GM18526 (cell line): ENCODE data around the gene LAMA5.
A peak's percentile ranks its signal among the peaks of the same experiment; 100 is the strongest.

Source experiments
- POLR2A ChIP-seq: IDR thresholded peaks from 3 replicates; pipeline ENCODE4 v1.6.1; 2011; ENCODE audit not compliant: insufficient read length; ENCODE audit errors: extremely low read depth

LAMA5 gene

DNA sequence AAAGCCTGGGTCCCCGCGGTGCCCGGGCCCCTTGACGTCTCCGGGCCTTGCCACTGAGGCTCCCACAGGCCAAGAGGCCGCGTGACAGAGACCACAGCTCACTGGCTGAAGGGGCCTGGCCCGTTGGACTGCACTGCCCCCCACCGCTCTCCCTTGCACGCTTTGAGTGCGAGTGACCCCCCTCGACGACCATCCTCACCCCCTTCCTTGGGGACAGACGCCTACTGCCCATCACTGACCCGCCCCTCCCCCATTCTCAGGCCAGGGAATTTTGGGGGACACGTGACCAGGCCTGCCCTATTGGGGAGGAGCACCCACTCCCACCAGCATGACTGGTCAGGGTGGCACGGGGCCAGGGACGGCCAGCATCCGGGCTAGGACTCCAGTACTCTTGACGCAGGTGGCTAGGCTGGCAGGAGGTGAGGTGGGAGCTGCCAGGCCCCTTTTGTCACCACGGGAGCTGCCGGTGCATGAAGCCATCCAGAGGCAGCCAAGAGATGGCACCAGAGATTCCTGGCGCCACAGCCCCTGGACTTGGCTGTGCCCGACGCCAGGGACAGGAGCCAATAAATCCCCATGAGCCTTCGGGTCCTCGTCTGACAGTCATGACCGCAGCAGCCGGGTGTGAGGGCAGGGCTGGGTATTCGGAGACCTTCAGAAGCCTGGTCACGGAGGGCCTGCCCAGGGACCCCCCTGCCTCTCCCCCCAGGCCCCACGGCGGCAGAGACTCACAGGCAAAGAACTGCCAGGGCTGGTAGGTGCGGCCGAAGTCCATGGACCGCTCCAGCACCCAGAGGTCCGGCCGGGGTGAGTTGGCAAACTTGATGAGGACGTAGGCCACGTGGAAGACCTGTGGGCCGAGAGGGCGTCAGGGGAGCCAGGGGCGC, 14.5 kb downstream of the LAMA5 start:
- no peak for TF ChIP-seq POLR2A

DNA sequence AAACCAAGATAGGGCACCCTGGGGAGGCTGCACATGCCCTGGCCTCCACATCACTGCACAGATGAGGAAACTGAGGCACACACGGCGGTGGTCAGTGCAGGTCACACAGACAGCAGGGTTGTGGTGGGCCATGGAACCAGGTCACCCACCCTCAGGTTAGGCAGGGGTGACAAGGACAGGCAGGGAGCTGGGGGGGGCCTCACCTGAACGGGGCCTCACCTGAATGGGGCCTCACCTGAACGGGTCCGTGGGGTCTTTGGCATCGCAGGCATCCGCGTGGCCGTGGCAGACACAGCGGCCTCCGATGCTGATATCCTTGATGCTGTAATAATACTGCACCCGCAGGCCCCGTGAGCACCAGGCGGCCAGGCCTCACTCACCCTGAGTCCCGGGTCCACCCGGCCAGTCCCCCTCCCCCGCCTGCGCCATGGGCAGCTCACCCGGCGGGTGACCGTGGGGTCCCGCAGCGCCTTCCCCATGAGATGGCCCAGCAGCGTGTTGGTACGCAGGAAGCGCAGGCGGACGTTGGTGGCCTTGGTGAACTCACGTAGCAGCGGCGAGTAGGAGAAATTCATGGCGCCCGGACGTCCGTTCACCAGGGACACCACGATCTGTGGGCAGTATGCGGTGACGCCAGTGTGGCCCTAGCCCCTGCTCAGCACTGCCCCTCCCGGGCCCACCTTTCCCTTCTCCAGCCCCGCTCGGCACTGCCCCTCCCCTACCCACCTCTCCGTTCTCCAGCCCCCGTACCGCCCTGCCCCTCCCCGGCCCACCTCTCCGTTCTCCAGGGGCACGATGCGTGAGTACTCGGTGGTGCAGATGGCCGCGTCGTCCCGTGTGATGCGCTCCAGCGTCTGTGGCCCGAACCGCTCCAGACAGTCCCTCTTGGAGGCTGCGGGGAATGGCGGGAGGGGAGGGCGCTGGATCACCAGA, 15.4 kb downstream of the LAMA5 start:
- no peak for TF ChIP-seq POLR2A

DNA sequence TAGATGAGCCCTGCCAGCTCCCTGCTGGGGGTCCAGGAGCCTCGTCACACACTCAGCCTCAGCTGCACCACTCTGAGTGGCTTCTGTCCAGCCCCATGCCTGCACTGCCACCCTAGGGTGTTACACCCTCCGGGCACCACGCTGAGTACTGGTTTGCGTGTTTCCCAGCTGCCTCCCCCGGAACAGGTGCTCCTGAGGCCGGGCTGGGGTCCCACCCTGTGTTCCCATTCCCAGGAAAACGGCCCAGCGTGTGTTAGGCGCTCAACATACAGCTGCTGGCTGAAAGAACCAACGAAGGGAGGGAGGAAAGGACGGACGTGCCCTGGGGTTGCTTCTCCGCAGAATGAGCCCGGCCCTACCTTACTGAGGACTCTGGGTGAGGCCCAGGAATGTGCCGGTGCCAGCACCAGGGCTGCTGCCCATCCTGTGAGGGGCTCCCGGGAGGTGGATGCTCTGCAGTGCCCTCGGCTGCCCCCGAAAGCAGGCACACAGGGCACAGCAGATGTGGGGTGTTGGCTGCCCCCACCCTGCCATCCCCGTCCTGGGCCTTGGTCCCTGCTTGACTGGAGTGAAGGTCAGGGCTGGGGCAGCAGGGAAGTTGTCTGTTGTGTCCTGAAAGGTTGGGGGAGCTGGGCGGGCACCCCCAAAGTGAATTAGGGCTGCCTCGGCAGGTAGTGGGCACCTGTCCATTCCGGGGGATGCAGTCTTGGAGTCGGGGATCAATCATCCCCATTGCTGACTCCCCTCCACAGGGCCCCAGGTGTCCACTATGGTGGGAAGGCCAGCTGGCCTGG, 16.3 kb downstream of the LAMA5 start:
- TF ChIP-seq POLR2A, result no peak

DNA sequence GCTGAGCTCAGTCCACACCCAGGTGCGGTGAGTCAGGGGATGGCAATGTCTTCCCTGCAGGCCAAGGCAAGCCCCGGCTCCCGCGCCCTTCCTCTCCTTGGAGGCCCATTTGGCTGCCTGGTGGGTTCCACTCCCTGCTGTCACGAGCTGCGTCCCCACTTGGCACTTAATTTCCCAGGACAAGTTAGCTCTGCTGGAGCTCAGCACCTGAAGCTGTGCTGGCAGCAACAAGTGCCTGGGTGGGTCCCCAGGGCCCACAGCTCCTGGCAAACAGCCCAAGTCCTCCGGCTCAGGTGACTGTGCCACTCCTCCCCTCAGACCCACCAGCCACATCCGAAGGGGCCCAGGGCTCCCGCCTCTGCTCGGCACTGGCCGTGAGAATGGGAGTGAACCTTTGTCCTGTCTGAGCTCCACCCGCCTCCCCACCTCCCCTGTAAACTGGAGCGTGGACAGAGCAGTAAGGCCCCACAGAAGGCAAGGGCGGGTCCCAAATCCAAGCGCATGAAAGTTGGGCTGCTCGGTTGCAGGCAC, 16.9 kb downstream of the LAMA5 start:
- no peak for TF ChIP-seq POLR2A

DNA sequence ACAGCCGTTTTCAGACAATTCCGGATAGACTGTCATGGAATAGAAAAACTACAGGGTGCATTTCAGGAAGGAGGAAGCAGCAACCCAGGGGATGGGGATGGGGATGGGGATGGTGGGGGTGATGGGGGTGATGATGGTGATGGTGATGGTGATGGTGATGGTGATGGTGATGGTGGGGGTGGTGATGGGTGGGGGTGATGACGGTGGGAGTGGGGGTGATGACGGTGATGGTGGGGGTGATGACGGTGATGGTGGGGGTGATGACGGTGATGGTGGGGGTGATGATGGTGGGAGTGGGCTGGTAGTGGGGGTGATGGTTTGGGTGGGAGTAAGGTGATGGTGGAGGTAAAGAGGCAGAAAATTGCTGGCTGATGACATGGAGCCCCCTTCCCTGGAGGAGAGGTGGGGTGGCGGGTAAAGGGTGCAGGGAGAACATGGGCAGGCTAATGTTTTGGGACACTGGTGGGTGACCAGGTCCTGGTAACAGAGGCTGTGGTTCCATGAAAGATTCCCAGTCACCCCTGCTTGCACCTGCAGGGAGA, 17.5 kb downstream of the LAMA5 start:
- no peak for TF ChIP-seq POLR2A

DNA sequence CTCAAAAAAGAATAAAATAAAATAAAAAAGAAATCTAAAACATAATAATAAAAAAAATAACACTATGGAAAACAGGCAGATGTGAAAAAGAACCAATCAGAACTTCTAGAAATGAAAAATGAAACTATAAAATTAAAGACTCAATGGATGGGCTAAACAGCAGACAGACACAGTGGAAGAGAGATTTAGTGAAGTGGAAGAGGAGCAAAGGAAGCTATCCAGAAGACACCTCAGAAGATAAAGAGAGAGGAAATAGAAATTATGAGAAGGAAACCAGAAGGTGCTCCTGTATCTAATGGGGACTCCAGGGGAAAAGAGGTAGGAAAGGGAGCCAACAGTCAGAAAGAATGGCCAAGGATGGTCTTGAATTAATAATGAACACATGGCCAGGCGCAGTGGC, 18.5 kb downstream of the LAMA5 start:
- no peak for TF ChIP-seq POLR2A

DNA sequence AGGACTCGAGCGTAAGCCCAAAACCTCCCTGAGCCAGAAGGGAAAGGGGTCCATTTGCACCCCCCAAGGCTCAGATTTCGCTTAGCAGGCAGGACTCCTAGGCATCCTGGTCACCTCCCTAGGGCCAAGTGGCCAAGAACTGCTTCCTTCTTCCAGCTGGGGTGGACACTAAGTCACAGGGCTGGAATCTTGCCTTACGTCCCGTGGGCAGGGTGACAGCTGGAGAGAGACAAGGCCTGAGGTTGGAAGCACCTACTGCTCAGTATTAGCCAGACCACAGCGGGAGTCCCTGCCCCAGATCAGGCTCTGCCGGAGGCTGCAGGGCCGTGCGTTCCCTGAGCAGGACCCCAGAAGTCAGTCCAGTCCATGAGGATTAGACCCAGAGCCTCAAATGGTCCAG, 19.7 kb downstream of the LAMA5 start:
- TF ChIP-seq POLR2A, result no peak

DNA sequence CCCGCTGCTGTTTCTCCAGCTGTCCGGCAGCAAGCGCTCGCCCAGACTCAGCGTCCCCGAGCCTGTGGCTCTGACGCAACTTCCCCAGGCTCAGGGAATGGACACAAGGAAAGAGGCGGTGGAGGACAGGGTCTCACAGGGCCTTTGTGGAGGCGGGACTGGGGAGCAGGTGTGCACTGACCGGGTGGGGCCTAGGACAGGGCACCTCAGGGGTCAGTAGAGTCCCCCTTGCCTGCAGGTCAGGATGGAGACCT, 20.0 kb downstream of the LAMA5 start:
- TF ChIP-seq POLR2A, result no peak

DNA sequence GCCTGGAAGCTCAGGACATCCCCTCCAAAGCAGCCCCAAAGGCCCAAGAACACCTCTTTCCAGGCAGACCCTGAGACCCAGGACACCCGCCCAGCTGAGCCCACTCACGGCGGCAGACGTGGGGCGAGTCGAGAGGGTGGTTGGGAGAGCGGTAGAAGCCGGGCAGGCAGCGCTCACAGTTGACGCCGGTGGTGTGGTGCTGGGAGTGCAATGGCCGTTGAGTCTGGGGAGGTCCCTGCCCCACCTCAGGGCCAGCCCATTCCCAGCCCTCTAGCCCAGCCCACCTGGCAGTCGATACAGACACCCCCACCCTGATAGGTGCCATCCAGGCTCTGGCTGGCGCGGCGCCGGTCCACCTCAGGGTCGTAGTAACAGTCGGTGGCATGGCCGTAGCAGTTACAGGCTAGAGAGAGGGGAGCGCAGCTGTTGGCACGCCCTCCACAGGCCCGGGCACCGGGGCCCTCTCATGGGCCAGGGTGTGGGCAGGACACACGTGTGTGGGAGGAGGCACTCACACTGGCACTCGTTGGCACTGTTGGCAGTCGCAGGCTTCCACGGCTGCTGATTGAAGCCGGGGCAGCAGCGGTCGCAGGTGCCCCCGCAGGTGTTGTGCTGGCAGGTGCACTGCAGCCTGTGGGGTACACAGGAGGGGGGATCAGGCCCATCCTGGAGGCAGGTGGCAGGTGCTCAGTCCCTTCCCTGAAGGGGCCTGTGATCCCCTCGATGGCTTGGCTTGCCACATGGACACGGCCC, 20.5 kb downstream of the LAMA5 start:
- no peak for TF ChIP-seq POLR2A

DNA sequence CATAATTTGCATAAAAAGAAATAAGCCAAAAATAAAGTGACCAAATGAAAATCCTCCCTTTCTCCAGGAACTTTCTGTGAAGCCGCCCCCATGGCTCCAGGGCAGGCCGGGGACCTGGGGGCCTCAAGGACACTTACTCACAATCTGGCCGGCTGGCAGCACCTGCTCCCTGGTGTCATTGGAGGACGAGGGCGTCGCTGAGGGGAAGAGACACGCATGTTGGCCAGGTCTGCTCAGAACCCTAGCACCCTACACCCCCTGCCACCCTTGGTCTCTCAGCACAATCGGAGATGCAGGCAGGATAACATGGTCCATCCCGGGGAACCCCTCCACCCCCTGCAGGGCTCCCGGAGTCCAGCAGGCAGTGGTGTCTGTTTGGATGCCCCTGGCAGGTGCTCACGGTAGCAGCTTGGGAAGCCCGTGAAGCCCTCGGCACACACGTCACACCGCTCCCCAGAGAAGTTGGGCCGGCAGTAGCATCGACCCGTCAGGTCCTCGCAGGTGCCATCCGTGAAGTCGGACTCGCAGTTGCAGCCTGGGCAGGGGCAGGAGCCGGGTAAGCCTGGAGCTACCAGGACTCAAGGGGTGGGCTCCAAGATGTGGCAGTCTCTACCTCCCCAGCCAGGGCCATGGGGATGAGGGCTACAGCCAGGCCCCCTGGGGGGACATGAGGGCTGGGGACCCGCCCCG, 21.3 kb downstream of the LAMA5 start:
- TF ChIP-seq POLR2A, result no peak

DNA sequence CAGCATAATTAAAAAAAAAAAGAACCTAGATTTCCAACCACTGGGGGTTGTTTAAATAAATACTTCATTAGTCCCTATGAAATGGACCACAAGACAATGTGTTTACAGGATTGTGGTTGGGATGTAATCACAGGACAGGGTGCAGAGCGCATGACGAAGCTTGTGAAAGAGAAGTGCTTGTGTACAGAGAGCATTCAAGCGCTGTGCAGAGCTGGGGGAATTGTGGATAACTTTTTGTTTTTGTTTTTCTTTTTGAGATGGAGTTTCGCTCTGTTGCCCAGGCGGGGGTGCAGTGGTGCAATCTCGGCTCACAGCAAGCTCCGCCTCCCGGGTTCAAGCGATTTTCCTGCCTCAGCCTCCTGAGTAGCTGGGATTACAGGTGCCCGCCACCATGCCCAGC, 22.3 kb downstream of the LAMA5 start:
- no peak for TF ChIP-seq POLR2A

DNA sequence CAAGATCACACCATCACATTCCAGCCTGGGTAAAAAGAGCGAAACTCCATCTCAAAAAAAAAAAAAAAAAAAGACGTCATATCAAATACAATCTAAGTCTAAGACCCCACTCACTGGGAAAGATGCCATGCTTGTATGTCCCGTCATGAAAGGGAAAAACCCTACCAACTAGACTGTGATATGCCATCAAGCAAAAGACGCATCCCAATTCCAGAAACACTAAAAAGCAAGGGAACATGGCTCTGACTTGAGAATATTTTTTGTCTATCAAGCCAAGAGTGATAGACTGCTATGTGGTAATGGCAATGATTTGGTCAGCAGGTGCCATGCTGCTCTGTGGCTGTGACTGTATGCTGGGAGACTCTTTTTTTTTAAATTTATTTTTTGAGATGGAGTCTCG, 23.0 kb downstream of the LAMA5 start:
- TF ChIP-seq POLR2A, result no peak

DNA sequence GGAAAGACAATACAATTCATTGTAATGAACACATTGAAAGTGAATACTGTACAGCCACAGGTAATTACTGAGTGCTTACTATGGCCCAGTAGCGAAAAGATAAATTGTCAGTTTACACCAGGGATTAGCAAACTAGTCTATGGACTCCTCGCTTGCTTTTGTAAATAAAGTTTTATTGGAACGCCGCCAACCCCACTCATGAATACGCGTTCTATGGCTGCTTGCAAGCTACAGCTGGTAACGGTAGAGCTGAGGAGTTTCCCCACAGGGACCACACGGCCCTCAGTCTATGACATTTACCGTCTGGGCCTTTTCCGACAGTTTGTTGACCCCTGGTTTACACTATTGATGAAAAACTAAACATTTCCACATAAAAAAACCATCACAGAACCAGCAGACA, 24.2 kb downstream of the LAMA5 start:
- TF ChIP-seq POLR2A, result no peak

DNA sequence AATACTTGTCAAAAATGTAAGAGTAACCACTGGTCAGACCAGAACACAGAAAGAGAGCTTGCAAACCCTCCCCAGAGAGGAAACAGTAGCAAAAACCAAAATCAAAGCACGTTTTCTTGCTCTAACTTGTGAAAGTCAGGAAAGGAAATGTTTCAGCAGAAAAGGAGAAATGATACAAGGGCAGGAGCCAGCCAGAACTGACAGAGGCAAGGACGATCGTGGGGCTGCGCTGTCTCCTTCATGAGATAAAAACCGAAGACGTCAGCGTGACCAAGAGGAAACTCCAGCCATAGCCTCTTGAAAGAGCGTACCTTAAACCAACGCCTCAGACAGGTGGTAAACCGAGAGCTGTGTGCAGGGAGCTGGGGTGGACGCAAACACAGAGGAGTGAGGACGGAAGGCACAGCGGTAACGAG, 27.5 kb downstream of the LAMA5 start:
- peak; percentile 22 for TF ChIP-seq POLR2A
